Neural cell (in vitro differentiated cells): ENCODE measurements around the gene VGF.

Source experiments
- EP300 ChIP-seq: fragments of 450-650 bp; conservative IDR thresholded peaks from 2 replicates; pipeline ENCODE4 v1.6.1; 2014; ENCODE audit warnings: antibody characterized with exemption, mild to moderate bottlenecking, moderate library complexity; ENCODE audit not compliant: poor library complexity, severe bottlenecking
- EZH2 ChIP-seq: fragments of 200-600, 300-800 bp; shearing (Covaris generic), sonication (generic); IDR thresholded peaks from 2 replicates; pipeline ENCODE4 v1.6.1; 2014; ENCODE audit warnings: antibody characterized with exemption, low read length, borderline replicate concordance, mild to moderate bottlenecking; ENCODE audit not compliant: insufficient read depth, poor library complexity, severe bottlenecking
- TAF1 ChIP-seq: IDR thresholded peaks from 2 replicates; pipeline ENCODE4 v1.6.1; 2012; ENCODE audit warnings: low read depth
- TF ChIP-seq, protein P1 (sequence below): fragments of 450-650 bp; IDR thresholded peaks from 2 replicates; pipeline ENCODE4 v1.5.1; 2014; ENCODE audit warnings: antibody characterized with exemption, mild to moderate bottlenecking, moderate library complexity; ENCODE audit not compliant: poor library complexity, severe bottlenecking

DNA sequence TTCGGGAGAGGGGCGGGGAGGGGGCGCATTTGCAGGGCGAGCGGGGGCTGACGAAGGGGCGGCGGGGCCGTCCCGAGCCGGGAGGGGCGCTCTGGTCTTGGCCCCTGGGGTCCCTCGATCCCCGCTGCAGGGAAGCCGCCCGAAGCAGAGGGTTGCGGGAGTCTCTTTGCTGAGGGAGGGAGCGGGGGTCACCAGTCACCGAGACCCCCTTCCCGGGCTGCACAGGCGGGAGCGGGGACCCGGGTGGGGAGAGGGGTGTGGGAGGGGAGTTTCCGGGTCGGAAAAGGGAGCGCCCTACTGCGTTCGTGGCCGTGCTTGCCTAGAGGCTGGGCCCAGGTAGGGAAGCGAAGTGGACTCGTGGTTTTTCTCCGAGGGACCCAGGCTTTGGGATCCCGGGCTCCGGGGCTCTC lies 10.7 kb downstream of the VGF start:
- TF ChIP-seq, protein P1, sequence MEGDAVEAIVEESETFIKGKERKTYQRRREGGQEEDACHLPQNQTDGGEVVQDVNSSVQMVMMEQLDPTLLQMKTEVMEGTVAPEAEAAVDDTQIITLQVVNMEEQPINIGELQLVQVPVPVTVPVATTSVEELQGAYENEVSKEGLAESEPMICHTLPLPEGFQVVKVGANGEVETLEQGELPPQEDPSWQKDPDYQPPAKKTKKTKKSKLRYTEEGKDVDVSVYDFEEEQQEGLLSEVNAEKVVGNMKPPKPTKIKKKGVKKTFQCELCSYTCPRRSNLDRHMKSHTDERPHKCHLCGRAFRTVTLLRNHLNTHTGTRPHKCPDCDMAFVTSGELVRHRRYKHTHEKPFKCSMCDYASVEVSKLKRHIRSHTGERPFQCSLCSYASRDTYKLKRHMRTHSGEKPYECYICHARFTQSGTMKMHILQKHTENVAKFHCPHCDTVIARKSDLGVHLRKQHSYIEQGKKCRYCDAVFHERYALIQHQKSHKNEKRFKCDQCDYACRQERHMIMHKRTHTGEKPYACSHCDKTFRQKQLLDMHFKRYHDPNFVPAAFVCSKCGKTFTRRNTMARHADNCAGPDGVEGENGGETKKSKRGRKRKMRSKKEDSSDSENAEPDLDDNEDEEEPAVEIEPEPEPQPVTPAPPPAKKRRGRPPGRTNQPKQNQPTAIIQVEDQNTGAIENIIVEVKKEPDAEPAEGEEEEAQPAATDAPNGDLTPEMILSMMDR = no peak
- no peak for TF ChIP-seq EZH2
- no peak for TF ChIP-seq EP300
- TF ChIP-seq TAF1 = peak; percentile 56
